Measurements from ENCODE around the gene PLSCR3. TPM values are rescaled to one million over a fixed set of nuclear protein-coding genes. Genes with fewer than 3 reads are reported as not detected.

PLSCR3 gene
- total and polyA plus RNA-seq, 10 donors, result 31.3 to 63.2 (median 46.1) TPM

- peak overlapping the region in 7 of 8 donors; percentile 28 to 84 (median 71) for H3K4me3 ChIP-seq
- peaks cover 31 to 68% (median 58%) of the 10 kb centered on the region in 6 donors for H3K4me1 ChIP-seq
- 44 to 48% (median 46%) methylated on average over 11 of the region's 11 CpGs for WGBS, 5 donors
These were observed 44.5 kb upstream of the PLSCR3 start for GRCh38 chr17:7438656-7439460.

GRCh38 chr17:7437950-7438614, 43.8 kb upstream of the PLSCR3 start:
- Histone ChIP-seq H3K4me1 (peaks cover 31 to 68% (median 58%) of the 10 kb centered on the region in 6 donors), H3K27ac (peak overlapping the region in 6 of 8 donors; percentile 54 to 93 (median 87)), H3K36me3 (no peaks in the 10 kb centered on the region), H3K4me3 (peak overlapping the region in 7 of 8 donors; percentile 28 to 84 (median 71)), H3K9me3 (no peaks in the 10 kb centered on the region), H3K27me3 (replicated peaks in 1 of 7) (peaks cover 0 to 49% (median 28%) of the 10 kb centered on the region in 7 donors)
- intact Hi-C loops (cut with DNase I; ENCODE audit: low total_unique reads), result loop anchor here (5.0 kb wide), 2 partner anchors 81 to 124 kb away; partner anchors contain the start of genes SENP3 and TMEM95
- WGBS, 5 donors, result 10 to 16% (median 10%) methylated on average over 43 to 48 of the region's 48 CpGs
- TF ChIP-seq POLR2A (IDR thresholded peaks at IDR 0.05), result no peak
- no peak for TF ChIP-seq CTCF (IDR thresholded peaks at IDR 0.05 in 8 of 11, conservative IDR thresholded peaks at IDR 0.05 in 3 of 11)
- peak; percentile 41 to 82 (median 74) for TF ChIP-seq POLR2AphosphoS5 (IDR thresholded peaks at IDR 0.05)
- DNase-seq, result peak; percentile 96

More at GRCh38 chr17:7438656-7439460, 44.5 kb upstream of the PLSCR3 start:
- no peaks in the 10 kb centered on the region for H3K9me3 ChIP-seq
- peaks cover 0 to 55% (median 28%) of the 10 kb centered on the region in 7 donors for H3K27me3 ChIP-seq (replicated peaks in 1 of 7)
- TF ChIP-seq POLR2A (IDR thresholded peaks at IDR 0.05), result no peak
- TF ChIP-seq CTCF (IDR thresholded peaks at IDR 0.05 in 8 of 11, conservative IDR thresholded peaks at IDR 0.05 in 3 of 11), result no peak
- TF ChIP-seq POLR2AphosphoS5 (IDR thresholded peaks at IDR 0.05), result no peak
- DNase-seq, result no peak
- H3K27ac ChIP-seq, result peak overlapping the region in 2 of 8 donors; percentile 86 to 88
- no peaks in the 10 kb centered on the region for H3K36me3 ChIP-seq
- intact Hi-C loops (cut with DNase I; ENCODE audit: low total_unique reads), result loop anchor here (5.0 kb wide), 2 partner anchors 82 to 123 kb away; partner anchors contain the start of genes SENP3 and TMEM95

GRCh38 chr17:7437369-7437863, 43.1 kb upstream of the PLSCR3 start:
- Histone ChIP-seq H3K4me1 (peaks cover 31 to 68% (median 58%) of the 10 kb centered on the region in 6 donors), H3K27ac (peak overlapping the region in 7 of 8 donors; percentile 84 to 93 (median 88))
- WGBS, 5 donors, result 28 to 46% (median 39%) methylated on average over 21 to 31 of the region's 31 CpGs

More at GRCh38 chr17:7437369-7437863, 43.1 kb upstream of the PLSCR3 start:
- Histone ChIP-seq H3K4me3 (peak overlapping the region; percentile 10 to 84 (median 70)), H3K36me3 (no peaks in the 10 kb centered on the region), H3K27me3 (replicated peaks in 1 of 7) (peaks cover 0 to 49% (median 28%) of the 10 kb centered on the region in 7 donors), H3K9me3 (no peaks in the 10 kb centered on the region)
- no peak for TF ChIP-seq POLR2AphosphoS5 (IDR thresholded peaks at IDR 0.05)
- peak in 2 of 11 experiments; percentile 6 to 37 for TF ChIP-seq CTCF (IDR thresholded peaks at IDR 0.05 in 8 of 11, conservative IDR thresholded peaks at IDR 0.05 in 3 of 11)
- intact Hi-C loops (cut with DNase I; ENCODE audit: low total_unique reads), result loop anchor here (5.0 kb wide), 2 partner anchors 80 to 125 kb away; partner anchors contain the start of genes SENP3 and TMEM95
- DNase-seq, result no peak
